Measurements from ENCODE around the gene GPR146. TPM values are rescaled to one million over a fixed set of nuclear protein-coding genes. Genes with fewer than 3 reads are reported as not detected.

Gene GPR146
- total RNA-seq, 2 experiments from 2014 or later: 5.6 to 8.5 TPM

GRCh38 chr7:1091644-1092027 lies 47.3 kb downstream of the GPR146 start:
- intact Hi-C loops (cut with micrococcal nuclease): no loop called here
- DNase-seq: no peak
- ChIA-PET POLR2A (interaction anchor here (1.1 kb wide), 1 partner anchor 12 kb away, joined by 3 read pairs; no protein-coding TSS in a partner anchor), CTCF (interaction anchor here (1.4 to 2.1 kb wide), 2 partner anchors 11 to 99 kb away, joined by 6 to 7 read pairs; no protein-coding TSS in a partner anchor)
- no peak for ATAC-seq
- Mint-ChIP-seq H3K4me3 (no peak overlapping the region), H3K27ac (no peak overlapping the region), H3K36me3 (ENCODE audit: low read depth) (no peaks in the 10 kb centered on the region), H3K4me1 (ENCODE audit: low read depth) (peaks cover 11% of the 10 kb centered on the region), H3K27me3 (no peaks in the 10 kb centered on the region), H3K9me3 (no peaks in the 10 kb centered on the region)
- TF ChIP-seq CTCF (IDR thresholded peaks at IDR 0.05): no peak

DNA sequence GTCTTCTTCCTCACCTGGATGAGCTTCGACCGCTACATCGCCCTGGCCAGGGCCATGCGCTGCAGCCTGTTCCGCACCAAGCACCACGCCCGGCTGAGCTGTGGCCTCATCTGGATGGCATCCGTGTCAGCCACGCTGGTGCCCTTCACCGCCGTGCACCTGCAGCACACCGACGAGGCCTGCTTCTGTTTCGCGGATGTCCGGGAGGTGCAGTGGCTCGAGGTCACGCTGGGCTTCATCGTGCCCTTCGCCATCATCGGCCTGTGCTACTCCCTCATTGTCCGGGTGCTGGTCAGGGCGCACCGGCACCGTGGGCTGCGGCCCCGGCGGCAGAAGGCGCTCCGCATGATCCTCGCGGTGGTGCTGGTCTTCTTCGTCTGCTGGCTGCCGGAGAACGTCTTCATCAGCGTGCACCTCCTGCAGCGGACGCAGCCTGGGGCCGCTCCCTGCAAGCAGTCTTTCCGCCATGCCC lies 47.9 kb downstream of the GPR146 start:
- no peak for TF ChIP-seq CTCF (IDR thresholded peaks at IDR 0.05)
- ChIA-PET POLR2A (interaction anchor here (1.1 kb wide), 1 partner anchor 12 kb away, joined by 3 read pairs; no protein-coding TSS in a partner anchor), CTCF (interaction anchor here (2.1 kb wide), 1 partner anchor 99 kb away, joined by 7 read pairs; no protein-coding TSS in a partner anchor)
- DNase-seq: no peak
- no peak for ATAC-seq
- Mint-ChIP-seq H3K27me3 (no peaks in the 10 kb centered on the region), H3K36me3 (ENCODE audit: low read depth) (no peaks in the 10 kb centered on the region), H3K4me1 (ENCODE audit: low read depth) (peaks cover 6% of the 10 kb centered on the region), H3K27ac (no peak overlapping the region), H3K4me3 (no peak overlapping the region), H3K9me3 (no peaks in the 10 kb centered on the region)
- intact Hi-C loops (cut with micrococcal nuclease): no loop called here

- ATAC-seq: no peak
- Mint-ChIP-seq H3K27ac (no peak overlapping the region), H3K9me3 (no peaks in the 10 kb centered on the region), H3K36me3 (ENCODE audit: low read depth) (peaks cover 7% of the 10 kb centered on the region), H3K27me3 (no peaks in the 10 kb centered on the region), H3K4me3 (no peak overlapping the region), H3K4me1 (ENCODE audit: low read depth) (peaks cover 2% of the 10 kb centered on the region)
- intact Hi-C loops (cut with micrococcal nuclease): no loop called here
- DNase-seq: no peak
- ChIA-PET POLR2A (no interaction called here), CTCF (no interaction called here)
- TF ChIP-seq CTCF (IDR thresholded peaks at IDR 0.05): no peak
These were observed 48.6 kb downstream of the GPR146 start for GRCh38 chr7:1092806-1093501.

DNA sequence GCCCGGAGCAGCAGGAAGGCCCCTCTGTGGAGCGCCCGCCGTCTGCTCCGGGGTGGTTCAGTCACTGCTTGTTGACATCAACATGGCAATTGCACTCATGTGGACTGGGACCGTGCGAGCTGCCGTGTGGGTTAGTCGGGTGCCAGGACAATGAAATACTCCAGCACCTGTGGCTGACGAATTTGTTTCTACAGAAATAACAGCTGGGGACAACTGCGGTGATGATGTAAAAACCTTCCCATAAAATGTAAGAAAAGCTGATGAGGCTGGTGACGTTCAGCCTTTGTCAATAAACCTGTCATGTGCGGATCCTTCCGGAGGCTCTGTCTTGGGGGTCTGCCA lies 49.1 kb downstream of the GPR146 start:
- Mint-ChIP-seq H3K27ac (no peak overlapping the region), H3K4me3 (no peak overlapping the region), H3K4me1 (ENCODE audit: low read depth) (peaks cover 2% of the 10 kb centered on the region), H3K27me3 (no peaks in the 10 kb centered on the region), H3K9me3 (no peaks in the 10 kb centered on the region), H3K36me3 (ENCODE audit: low read depth) (peaks cover 11% of the 10 kb centered on the region)
- ChIA-PET POLR2A (no interaction called here), CTCF (interaction anchor here (0.9 kb wide), 1 partner anchor 32 kb away, joined by 3 read pairs; no protein-coding TSS in a partner anchor)
- intact Hi-C loops (cut with micrococcal nuclease): no loop called here
- TF ChIP-seq CTCF (IDR thresholded peaks at IDR 0.05): no peak
- ATAC-seq (no peak), DNase-seq (no peak)

- H3K36me3 Mint-ChIP-seq (ENCODE audit: low read depth): peaks cover 12% of the 10 kb centered on the region
- H3K27me3 Mint-ChIP-seq: no peaks in the 10 kb centered on the region
- no peak overlapping the region for H3K4me3 Mint-ChIP-seq
- H3K27ac Mint-ChIP-seq: no peak overlapping the region
- no peak for TF ChIP-seq CTCF (IDR thresholded peaks at IDR 0.05)
- no peak for ATAC-seq
- intact Hi-C loops (cut with micrococcal nuclease): no loop called here
- CTCF ChIA-PET: interaction anchor here (0.9 to 1.0 kb wide), 2 partner anchors 8 to 31 kb away, joined by 3 read pairs; no protein-coding TSS in a partner anchor
- POLR2A ChIA-PET: no interaction called here
- DNase-seq: no peak
- H3K4me1 Mint-ChIP-seq (ENCODE audit: low read depth): no peaks in the 10 kb centered on the region
- H3K9me3 Mint-ChIP-seq: no peaks in the 10 kb centered on the region
These were observed 49.7 kb downstream of the GPR146 start for GRCh38 chr7:1093916-1094508.

Measured in activated CD8-positive, alpha-beta T cell treated with anti-CD3 and anti-CD28 coated beads for 36 hours (primary cell).